A673 (cell line): ENCODE data around the gene DNAJA4.

Source experiments
- CTCF ChIP-seq: fragments of 300-800, 200-600 bp; sonication (generic); conservative IDR thresholded peaks from 2 replicates; pipeline ENCODE4 v1.5.1; 2017; ENCODE audit warnings: low read depth, mild to moderate bottlenecking, antibody characterized with exemption, low read length, moderate library complexity, mixed read lengths
- EZH2 ChIP-seq: fragments of 200-600 bp; sonication (generic); IDR thresholded peaks from 2 replicates; pipeline ENCODE4 v1.6.1; 2017; ENCODE audit warnings: borderline replicate concordance, low read depth, mild to moderate bottlenecking, mixed read lengths, antibody characterized with exemption, low read length; ENCODE audit not compliant: poor library complexity, severe bottlenecking

- TF ChIP-seq EZH2 (no peak), CTCF (no peak)
These were observed 58.6 kb downstream of the DNAJA4 start for GRCh38 chr15:78322724-78323521.
